Activated T-helper 9 cell treated with anti-CD3 and anti-CD28 coated beads, Interleukin-2, amount 50 U/mL, for 16 hours (primary cell): Measurements from ENCODE around the gene TRAT1.
"Not testable (repeated sequence)": the region's sequence is repeated elsewhere in the genome, so short reads cannot be mapped to it uniquely, and the experiment has no call there.

Source experiments
- DNase-seq: peaks from one replicate; pipeline ENCODE4 v3.0.0-alpha.2; 2020; ENCODE audit warnings: low read depth

TRAT1 gene

GRCh38 chr3:108822123-108822897 lies at the start of gene TRAT1:
TSS of gene TRAT1 (plus strand) at chr3:108822786. CDS start at chr3:108822928, 142 bp downstream.
- no peak for DNase-seq

GRCh38 chr3:108775649-108776048 lies 46.9 kb upstream of the TRAT1 start:
- DNase-seq, result no peak

GRCh38 chr3:108779496-108779895 lies 43.1 kb upstream of the TRAT1 start:
- no peak for DNase-seq

- peak; percentile 0 for DNase-seq
Measured at GRCh38 chr3:108780235-108780634, 42.4 kb upstream of the TRAT1 start.

- no peak for DNase-seq
Measured at GRCh38 chr3:108791473-108791872, 31.1 kb upstream of the TRAT1 start.

GRCh38 chr3:108804437-108804836 lies 18.1 kb upstream of the TRAT1 start:
- no peak for DNase-seq

- DNase-seq, result no peak
Measured at GRCh38 chr3:108804966-108805365, 17.6 kb upstream of the TRAT1 start.

GRCh38 chr3:108806316-108806715 lies 16.3 kb upstream of the TRAT1 start:
- DNase-seq, result no peak

- no peak for DNase-seq
Measured at GRCh38 chr3:108818404-108818803, 4.2 kb upstream of the TRAT1 start.

- no peak for DNase-seq
Measured at GRCh38 chr3:108820586-108820985, 2.0 kb upstream of the TRAT1 start.

- DNase-seq, result no peak
Measured at GRCh38 chr3:108823227-108823626, 641 bp downstream of the TRAT1 start.

GRCh38 chr3:108823803-108824202 lies 1.2 kb downstream of the TRAT1 start:
- not testable (repeated sequence) for DNase-seq

GRCh38 chr3:108826309-108827187 lies 4.0 kb downstream of the TRAT1 start:
- DNase-seq, result no peak

- DNase-seq, result no peak
Measured at GRCh38 chr3:108830381-108830780, 7.8 kb downstream of the TRAT1 start.

GRCh38 chr3:108830991-108831614 lies 8.5 kb downstream of the TRAT1 start:
- no peak for DNase-seq

- DNase-seq, result no peak
Measured at GRCh38 chr3:108833611-108834010, 11.0 kb downstream of the TRAT1 start.

- no peak for DNase-seq
Measured at GRCh38 chr3:108834551-108834950, 12.0 kb downstream of the TRAT1 start.

GRCh38 chr3:108835101-108835500 lies 12.5 kb downstream of the TRAT1 start:
- no peak for DNase-seq

GRCh38 chr3:108838436-108838835 lies 15.8 kb downstream of the TRAT1 start:
- no peak for DNase-seq

- no peak for DNase-seq
Measured at GRCh38 chr3:108845709-108846293, 23.2 kb downstream of the TRAT1 start.

- DNase-seq, result no peak
Measured at GRCh38 chr3:108847187-108847586, 24.6 kb downstream of the TRAT1 start.

GRCh38 chr3:108849075-108849474 lies 26.5 kb downstream of the TRAT1 start:
- DNase-seq, result no peak
